GM23338 (cell line): ENCODE measurements around the gene ESM1. TPM values are rescaled to one million over a fixed set of nuclear protein-coding genes. Genes with fewer than 3 reads are reported as not detected.

Experiments used
- ATAC-seq: fragments of 200-7000 bp; cut with Tn5 transposase; 3 replicates; pipeline ENCODE4 v1.9.1; 2020
- DNase-seq: peaks from one replicate; pipeline ENCODE4 v3.0.0-alpha.2; 2015; ENCODE audit warnings: low spot score
- H2AFZ ChIP-seq: fragments of 200-600 bp; sonication (generic); 2 replicates; pipeline ENCODE4 v1.8.0; 2016; ENCODE audit warnings: antibody characterized with exemption, mild to moderate bottlenecking, moderate library complexity
- H3F3A ChIP-seq: fragments of 200-600 bp; sonication (generic); replicated peaks from 2 replicates; pipeline ENCODE4 v1.8.0; 2017; ENCODE audit warnings: antibody characterized with exemption, mixed run types, low read depth
- H3K27ac ChIP-seq: fragments of 200-600 bp; sonication (generic); 2 replicates; pipeline ENCODE4 v1.6.1; 2016; ENCODE audit warnings: low read depth
- H3K27me3 ChIP-seq: fragments of 200-600 bp; sonication (generic); 2 replicates; pipeline ENCODE4 v1.8.0; 2016; ENCODE audit warnings: mild to moderate bottlenecking, mixed run types, moderate library complexity; ENCODE audit not compliant: insufficient read depth
- H3K36me3 ChIP-seq: fragments of 200-600 bp; sonication (generic); 2 replicates; pipeline ENCODE4 v1.8.0; 2016; ENCODE audit warnings: mild to moderate bottlenecking; ENCODE audit not compliant: insufficient read depth
- H3K4me1 ChIP-seq: fragments of 200-600 bp; sonication (generic); 2 replicates; pipeline ENCODE4 v1.8.0; 2016; ENCODE audit warnings: mild to moderate bottlenecking, moderate library complexity; ENCODE audit not compliant: insufficient read depth
- H3K4me2 ChIP-seq: fragments of 200-600 bp; sonication (generic); 2 replicates; pipeline ENCODE4 v1.7.1; 2017; ENCODE audit warnings: mixed run types
- H3K4me3 ChIP-seq: fragments of 200-600 bp; sonication (generic); 2 replicates; pipeline ENCODE4 v1.6.1; 2016; ENCODE audit warnings: mixed run types
- H3K79me2 ChIP-seq: fragments of 200-600 bp; sonication (generic); replicated peaks from 2 replicates; pipeline ENCODE4 v1.8.0; 2017; ENCODE audit warnings: mild to moderate bottlenecking; ENCODE audit not compliant: insufficient read depth
- H3K9me2 ChIP-seq: fragments of 200-600 bp; sonication (generic); 2 replicates; pipeline ENCODE4 v1.8.0; 2017; ENCODE audit not compliant: insufficient read depth
- H4K20me1 ChIP-seq: fragments of 200-600 bp; sonication (generic); replicated peaks from 2 replicates; pipeline ENCODE4 v1.8.0; 2017; ENCODE audit warnings: mild to moderate bottlenecking; ENCODE audit not compliant: insufficient read depth
- H3K27ac Mint-ChIP-seq: 2 replicates; pipeline ENCODE4 v1.8.0; 2020; ENCODE audit warnings: inconsistent platforms, mild to moderate bottlenecking, moderate library complexity, mixed read lengths
- H3K27me3 Mint-ChIP-seq: 3 replicates; pipeline ENCODE4 v1.8.0; 2022; ENCODE audit warnings: low read depth, mild to moderate bottlenecking, moderate library complexity, mixed read lengths, inconsistent platforms; ENCODE audit not compliant: insufficient read depth, poor library complexity
- H3K36me3 Mint-ChIP-seq: 3 replicates; pipeline ENCODE4 v1.8.0; 2021; ENCODE audit warnings: low read depth, mild to moderate bottlenecking, inconsistent platforms, moderate library complexity, mixed read lengths
- H3K4me1 Mint-ChIP-seq: 3 replicates; pipeline ENCODE4 v1.8.0; 2020; ENCODE audit warnings: mild to moderate bottlenecking, inconsistent platforms, mixed read lengths
- H3K4me3 Mint-ChIP-seq: 3 replicates; pipeline ENCODE4 v1.8.0; 2021; ENCODE audit warnings: moderate library complexity, mild to moderate bottlenecking, inconsistent platforms, mixed read lengths
- H3K9me3 Mint-ChIP-seq: 3 replicates; pipeline ENCODE4 v1.8.0; 2020; ENCODE audit warnings: moderate library complexity, mild to moderate bottlenecking, inconsistent platforms, mixed read lengths
- CREB1 ChIP-seq: fragments of 250-450 bp; sonication (Bioruptor Pico); IDR thresholded peaks from 2 replicates; pipeline ENCODE4 v1.5.0; 2020; ENCODE audit warnings: low read depth, mild to moderate bottlenecking, moderate library complexity
- ETS1 ChIP-seq: IDR thresholded peaks from 2 replicates; pipeline ENCODE4 v1.6.1; 2016; ENCODE audit warnings: antibody characterized with exemption
- EZH2 ChIP-seq: fragments of 200-600 bp; sonication (generic); IDR thresholded peaks from one replicate; pipeline ENCODE4 v1.8.0; 2017; ENCODE audit warnings: antibody characterized with exemption, mild to moderate bottlenecking, low read depth; ENCODE audit not compliant: unreplicated experiment
- EZH2phosphoT487 ChIP-seq: fragments of 200-600 bp; sonication (generic); IDR thresholded peaks from one replicate; pipeline ENCODE4 v1.8.1; 2018; ENCODE audit warnings: antibody characterized with exemption; ENCODE audit not compliant: unreplicated experiment
- JUNB ChIP-seq: IDR thresholded peaks from one replicate; pipeline ENCODE4 v1.6.1; 2016; ENCODE audit warnings: antibody characterized with exemption; ENCODE audit not compliant: unreplicated experiment
- NANOG ChIP-seq: IDR thresholded peaks from 2 replicates; pipeline ENCODE4 v1.6.1; 2016; ENCODE audit warnings: antibody characterized with exemption, borderline replicate concordance
- POLR2AphosphoS5 ChIP-seq: IDR thresholded peaks from 2 replicates; pipeline ENCODE4 v1.6.1; 2016; ENCODE audit warnings: antibody characterized with exemption, low read depth
- ZNF114 ChIP-seq: fragments of 250-450 bp; sonication (Bioruptor Pico); IDR thresholded peaks from 2 replicates; pipeline ENCODE4 v1.5.0; 2020; ENCODE audit warnings: mild to moderate bottlenecking, moderate library complexity
- ZNF331 ChIP-seq: fragments of 250-450 bp; sonication (Bioruptor Pico); IDR thresholded peaks from 2 replicates; pipeline ENCODE4 v1.5.0; 2020; ENCODE audit warnings: low read depth, mild to moderate bottlenecking, moderate library complexity
- ZNF462 ChIP-seq: fragments of 250-450 bp; sonication (Bioruptor Pico); IDR thresholded peaks from 2 replicates; pipeline ENCODE4 v1.5.0; 2020; ENCODE audit warnings: mild to moderate bottlenecking, moderate library complexity
- polyA plus RNA-seq: library from polyadenylated mRNA; unstranded; fragments of >200 nt; fragmentation: Nextera tagmentation; extraction: Ambion mirVana; gene quantifications from 2 replicates; pipeline ENCODE4 v1.2.1, GENCODE V29; 2016
- total RNA-seq: library from RNA; depleted of rRNA; stranded (reverse); fragments of >200 nt; shearing (Covaris generic); gene quantifications from 2 replicates; pipeline ENCODE4 v1.2.3, GENCODE V29; 2014

ESM1 gene
- total and polyA plus RNA-seq, 2 experiments from 2014 or later, result 0.14 TPM; not detected in 1

- TF ChIP-seq ZNF462 (CRISPR knock-in tag) (no peak), CREB1 (CRISPR knock-in tag) (no peak), ZNF331 (CRISPR knock-in tag) (no peak), EZH2phosphoT487 (no peak), ETS1 (no peak)
These were observed 2.8 kb upstream of the ESM1 start (continued) for GRCh38 chr5:54988218-54988617.

- Histone ChIP-seq H3K36me3 (no peaks in the 10 kb centered on the region), H3K79me2 (no peaks in the 10 kb centered on the region), H2AFZ (no peak overlapping the region), H4K20me1 (no peaks in the 10 kb centered on the region), H3K9me2 (peaks cover 9% of the 10 kb centered on the region), H3K27ac (no peak overlapping the region), H3K4me3 (no peak overlapping the region), H3K4me2 (0 out of 2 replicates have a peak overlapping the region, but pooled peaks have one; percentile 7), H3K4me1 (peaks cover 45% of the 10 kb centered on the region), H3K27me3 (no peaks in the 10 kb centered on the region), H3F3A (no peaks in the 10 kb centered on the region)
- ATAC-seq, result no peak
- Mint-ChIP-seq H3K4me3 (no peak overlapping the region), H3K4me1 (peaks cover 45% of the 10 kb centered on the region), H3K9me3 (no peaks in the 10 kb centered on the region), H3K27me3 (peaks cover 11% of the 10 kb centered on the region), H3K36me3 (no peaks in the 10 kb centered on the region), H3K27ac (no peak overlapping the region)
- DNase-seq, result no peak
- no peak for TF ChIP-seq ZNF114 (CRISPR knock-in tag)
- no peak for TF ChIP-seq ZNF331 (CRISPR knock-in tag)
- TF ChIP-seq NANOG, result no peak
- no peak for TF ChIP-seq JUNB
- no peak for TF ChIP-seq ZNF462 (CRISPR knock-in tag)
- TF ChIP-seq EZH2, result no peak
- TF ChIP-seq POLR2AphosphoS5, result no peak
These were observed 869 bp upstream of the ESM1 start for GRCh38 chr5:54986269-54986654.
